ENCODE measurements around the gene KLHL7.
"Not testable (repeated sequence)": the region's sequence is repeated elsewhere in the genome, so short reads cannot be mapped to it uniquely, and the experiment has no call there.

KLHL7 gene

DNA sequence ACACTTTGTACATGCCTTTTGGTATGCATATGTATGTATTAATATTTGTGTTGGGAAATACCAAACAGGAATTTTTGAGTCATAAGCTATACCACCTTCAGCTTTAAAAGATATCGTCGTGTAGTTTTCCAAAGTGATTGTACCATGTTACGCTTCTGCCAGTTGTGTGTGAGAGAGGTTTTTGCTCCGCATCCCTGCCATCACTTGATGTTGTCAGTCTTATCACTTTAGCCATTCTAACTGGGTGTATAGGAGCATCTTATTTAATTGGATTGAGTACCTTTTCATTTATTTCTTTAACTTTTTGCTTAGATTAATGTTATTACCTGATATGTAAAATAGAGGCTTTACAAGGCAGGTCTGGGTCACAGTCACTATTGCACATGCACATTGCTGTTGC is 3.4 kb downstream of the KLHL7 start:
- DNase-seq: no peak

DNA sequence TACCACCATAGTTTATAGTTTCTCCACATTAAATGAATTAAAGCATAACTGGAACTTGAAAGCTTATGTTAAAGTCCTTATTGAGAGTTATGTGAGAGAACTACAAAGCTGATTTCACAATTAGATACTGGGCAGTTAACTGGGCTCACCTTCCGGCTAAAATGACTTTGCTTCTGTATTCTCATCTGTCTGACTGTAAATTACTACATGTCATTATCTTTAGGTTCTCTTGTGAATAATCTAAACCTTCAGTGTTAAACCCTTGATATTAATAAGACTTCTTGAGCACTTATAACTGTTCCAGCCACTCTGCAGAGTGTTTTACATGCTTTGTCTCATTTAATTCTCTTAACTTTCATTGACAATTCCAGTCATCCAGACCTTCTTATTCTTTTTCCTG is 3.9 kb downstream of the KLHL7 start:
- no peak for DNase-seq

DNA sequence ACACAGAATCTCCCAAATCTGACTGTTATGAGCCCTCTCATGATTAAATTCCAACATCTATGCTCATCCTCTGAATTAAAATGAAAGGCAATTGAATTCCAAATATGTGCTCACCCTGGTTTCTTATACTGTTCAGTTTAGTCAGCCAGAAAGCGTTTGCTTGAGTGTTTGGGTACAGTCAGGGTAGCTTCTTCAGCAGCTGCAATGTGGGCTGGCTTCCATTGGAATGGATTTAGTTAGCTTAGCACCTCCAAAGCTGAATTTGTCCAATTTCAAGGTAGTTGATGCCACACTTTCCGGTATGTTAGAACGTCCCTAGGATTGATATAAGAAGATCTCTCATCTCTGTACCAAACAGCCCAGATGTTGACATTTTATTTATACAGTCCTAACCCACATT is 9.3 kb downstream of the KLHL7 start:
- no peak for DNase-seq

DNA sequence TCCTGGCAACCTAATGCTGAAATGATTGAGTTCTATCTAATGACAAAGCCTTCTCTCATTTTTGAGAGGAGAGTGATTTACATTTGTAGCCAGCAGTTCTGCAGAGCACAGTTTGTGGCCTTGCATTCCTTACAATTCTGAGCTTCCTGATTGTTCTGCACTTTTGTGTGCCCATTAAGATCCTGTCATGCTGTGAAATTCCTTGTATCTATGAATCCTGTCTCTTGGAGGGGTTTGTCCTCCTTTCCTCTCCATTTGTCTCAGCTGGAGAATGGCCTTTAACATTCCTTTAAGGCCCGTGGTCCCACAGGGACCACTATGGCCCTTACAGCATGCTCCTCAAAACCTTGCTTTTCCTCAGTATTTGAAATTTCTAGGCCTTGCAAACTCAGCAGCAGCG is 10.4 kb downstream of the KLHL7 start:
- DNase-seq: no peak

DNA sequence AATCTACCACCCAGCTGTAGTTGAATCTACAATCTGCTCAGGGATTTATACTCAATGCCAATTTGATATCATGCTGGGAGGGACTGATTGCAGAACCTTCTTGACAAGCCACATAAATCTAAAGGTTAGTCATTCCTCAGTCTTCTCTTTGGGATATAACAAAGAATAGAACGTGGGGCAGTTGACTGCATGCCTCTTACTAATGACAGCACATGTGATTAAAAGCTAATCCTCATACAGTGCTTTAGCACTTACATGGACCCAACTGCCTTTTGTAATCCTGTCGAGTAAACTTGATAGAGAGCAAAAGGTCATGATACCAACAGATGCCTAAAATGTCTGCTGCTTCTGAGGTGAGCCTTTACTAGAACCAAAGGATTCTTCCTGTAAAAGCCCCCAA is 12.3 kb downstream of the KLHL7 start:
- DNase-seq: no peak

DNA sequence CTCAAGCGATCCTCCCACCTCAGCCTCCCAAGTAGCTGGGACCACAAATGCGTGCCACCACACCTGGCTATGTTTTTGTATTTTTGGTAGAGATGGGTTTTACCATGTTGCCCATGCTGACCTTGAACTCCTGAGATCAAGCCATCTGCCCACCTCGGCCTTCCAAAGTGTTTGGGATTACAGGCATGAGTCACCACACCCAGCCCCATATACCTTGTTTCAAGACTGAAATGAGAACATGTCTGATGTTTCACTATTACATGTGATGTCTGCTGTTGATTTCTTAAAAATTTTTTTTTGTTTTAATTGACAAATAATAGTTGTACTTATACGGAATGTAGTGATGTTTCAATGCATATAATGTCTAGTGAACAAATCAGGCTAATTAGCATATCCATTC is 14.5 kb downstream of the KLHL7 start:
- no peak for DNase-seq

DNA sequence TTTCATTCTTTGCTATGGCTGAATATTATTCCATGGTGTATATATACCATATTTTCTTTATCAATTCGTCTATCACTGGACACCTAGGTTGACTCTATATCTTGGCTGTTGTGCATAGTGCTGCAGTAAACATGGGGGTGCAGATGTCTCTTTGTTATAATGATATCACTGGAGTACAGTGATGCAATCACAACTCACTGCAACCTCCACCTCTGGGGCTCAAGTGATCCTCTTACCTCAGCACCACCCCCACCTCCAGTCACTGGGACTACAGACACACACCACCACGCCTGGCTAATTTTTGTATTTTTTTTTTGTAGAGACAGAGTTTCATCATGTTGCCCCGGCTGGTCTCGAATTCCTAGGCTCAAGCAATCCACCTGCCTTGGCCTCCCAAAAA is 15.6 kb downstream of the KLHL7 start:
- DNase-seq: no peak

DNA sequence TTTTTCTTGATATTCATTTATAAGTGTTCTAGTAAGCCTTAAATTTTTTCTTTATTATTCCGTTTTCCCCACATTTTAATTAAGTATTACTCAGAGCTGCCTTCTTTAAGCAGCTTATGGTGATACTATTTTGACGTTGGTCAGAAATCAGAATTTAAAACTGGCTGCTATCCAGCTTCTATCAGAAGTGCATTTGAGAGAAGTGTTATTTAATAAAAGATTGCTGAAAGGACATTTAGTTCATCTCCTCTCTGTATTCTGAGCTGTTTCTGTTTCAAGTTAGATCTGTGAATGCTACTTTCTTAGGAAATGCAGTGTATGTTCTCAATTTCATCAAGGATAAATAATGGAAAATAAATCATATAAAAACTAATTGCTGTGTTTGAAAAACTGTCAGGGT is 17.4 kb downstream of the KLHL7 start:
- DNase-seq: no peak

DNA sequence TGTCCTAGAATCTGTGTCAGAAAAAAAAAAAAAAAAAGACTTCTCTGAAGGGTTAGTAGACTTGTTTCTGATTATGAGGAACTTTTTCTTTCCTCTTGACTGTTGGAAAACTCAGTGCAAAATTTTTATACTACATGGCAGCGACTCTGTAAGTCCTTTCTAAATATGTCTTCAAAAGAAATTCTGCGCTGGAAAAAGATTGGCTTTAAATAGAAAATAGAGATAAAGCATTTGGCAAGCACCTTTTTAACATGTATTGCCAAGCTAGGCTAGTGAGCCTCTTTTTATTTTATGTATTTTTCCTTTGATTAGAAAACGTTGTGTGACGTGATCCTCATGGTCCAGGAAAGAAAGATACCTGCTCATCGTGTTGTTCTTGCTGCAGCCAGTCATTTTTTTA is 17.9 kb downstream of the KLHL7 start:
- DNase-seq: no peak

DNA sequence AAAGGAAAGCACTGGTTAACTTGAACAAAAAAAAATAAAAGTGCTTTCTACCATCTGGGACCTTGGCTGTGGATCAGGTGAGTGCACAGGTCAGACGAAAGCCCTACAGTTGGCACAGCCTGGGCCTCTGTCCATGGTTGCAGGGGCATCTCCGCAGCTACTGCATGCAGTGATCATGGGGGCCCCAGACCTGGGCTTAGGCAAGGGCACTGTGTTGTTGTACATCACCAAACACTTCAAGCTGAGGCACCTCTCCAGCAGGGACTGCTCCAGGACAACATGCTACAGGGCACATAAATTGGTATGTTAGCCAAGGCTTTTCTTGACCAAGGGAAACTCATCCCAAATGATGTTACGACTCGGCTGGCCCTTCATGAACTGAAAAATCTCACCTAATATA is 23.5 kb downstream of the KLHL7 start:
- no peak for DNase-seq

DNA sequence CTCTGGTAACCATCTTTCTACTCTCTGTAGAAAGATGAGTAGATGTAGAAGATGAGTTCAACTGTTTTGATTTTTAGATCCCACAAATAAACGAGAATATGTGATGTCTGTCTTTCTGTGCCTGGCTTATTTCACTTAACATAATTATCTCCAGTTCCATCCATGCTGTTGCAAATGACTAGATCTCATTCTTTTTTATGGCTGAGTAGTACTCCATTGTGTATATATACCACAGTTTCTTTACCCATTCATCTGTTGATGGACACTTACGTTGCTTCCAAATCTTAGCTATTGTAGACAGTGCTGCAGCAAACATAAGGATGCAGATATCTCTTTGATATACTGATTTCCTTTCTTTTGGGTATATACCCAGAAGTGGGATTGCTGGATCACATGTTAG is 26.2 kb downstream of the KLHL7 start:
- DNase-seq: not testable (repeated sequence)

DNA sequence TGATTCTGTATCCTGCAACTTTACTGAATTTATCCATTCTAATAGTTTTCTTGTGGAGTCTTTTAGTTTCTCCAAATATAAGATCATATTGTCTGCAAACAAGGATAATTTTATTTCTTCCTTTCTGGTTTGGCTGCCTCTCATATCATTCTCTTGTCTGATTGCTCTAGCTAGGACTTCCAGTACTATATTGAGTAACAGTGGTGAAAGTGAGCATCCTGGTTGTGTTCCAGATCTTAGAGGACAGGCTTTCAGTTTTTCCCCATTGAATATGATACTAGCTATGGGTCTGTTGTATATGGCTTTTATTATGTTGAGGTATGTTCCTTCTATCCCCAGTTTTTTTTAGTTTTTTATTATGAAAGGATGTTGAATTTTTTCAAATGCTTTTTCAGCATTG is 28.2 kb downstream of the KLHL7 start:
- DNase-seq: no peak

DNA sequence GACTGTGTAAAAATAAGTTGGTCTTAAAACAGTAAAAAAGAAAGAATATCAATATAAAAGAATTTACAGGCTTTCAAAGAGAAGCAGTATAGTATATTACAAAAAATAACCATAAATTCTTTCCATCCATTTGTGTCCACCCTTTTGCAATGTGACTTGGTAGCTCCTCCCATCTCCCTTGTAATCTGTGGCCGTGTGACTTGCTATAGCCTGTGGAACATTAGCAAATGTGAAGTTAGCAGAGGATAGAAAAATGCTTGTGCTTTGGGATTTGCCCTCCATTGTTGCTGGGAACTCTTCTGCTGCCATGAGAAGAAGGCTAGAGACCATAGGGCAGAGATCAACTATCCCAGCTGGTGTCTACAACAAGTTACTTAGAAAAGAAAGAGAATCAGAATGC is 30.2 kb downstream of the KLHL7 start:
- DNase-seq: no peak

DNA sequence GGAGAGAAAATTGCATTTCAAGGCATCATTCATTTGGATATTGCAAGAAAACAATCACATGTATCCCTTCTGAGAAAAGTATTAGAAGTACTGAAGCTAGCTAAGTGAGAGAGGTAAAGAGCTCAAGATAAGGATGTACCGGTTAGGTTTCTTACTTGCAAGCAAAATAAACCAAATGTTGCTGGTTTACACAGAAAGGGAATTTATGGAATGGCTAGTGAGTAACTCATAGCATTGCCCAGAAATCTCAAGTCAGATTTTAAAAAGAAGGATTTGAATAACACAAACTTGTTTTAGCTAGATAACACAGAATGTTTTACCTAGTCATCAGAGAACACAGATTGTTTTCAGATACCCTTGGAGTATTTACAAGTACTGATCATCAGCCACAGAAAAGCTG is 30.6 kb downstream of the KLHL7 start:
- DNase-seq: no peak

DNA sequence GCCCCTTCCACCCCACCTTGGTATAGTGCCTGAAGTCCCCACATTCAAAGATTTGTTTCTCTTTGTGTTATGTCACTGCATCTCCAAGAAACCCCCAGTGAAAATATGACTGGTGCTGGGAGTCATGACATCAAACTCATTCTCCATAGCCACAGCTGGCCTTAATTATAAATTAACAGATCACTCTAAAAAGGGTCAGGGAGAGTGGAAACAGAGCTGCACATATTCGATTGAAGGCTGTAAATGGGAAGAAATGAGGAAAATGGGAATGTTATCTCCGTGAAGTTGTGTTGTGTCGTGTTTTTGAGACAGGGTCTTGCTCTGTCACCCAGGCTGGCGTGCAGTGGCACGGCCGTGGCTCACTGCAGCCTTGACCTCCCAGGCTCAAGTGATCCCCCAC is 52.1 kb downstream of the KLHL7 start:
- DNase-seq: no peak

DNA sequence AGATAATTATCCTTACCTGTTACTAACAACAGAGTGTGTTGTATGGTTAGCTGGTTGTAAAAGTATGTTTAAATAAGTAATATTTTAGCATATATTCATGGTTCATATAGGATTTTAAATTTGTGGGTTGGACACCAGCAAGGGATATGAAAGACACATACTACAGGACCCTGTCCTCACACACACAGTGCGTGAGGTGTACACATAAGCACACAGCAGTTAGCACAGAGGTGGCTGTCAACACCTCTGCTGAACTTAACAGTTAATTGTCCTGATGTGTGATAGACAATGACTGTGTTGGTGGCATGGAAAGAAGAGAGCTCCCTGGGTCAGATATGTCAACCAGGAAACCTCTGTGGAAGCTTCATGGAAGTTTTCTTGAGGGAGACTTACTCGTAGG is 53.0 kb downstream of the KLHL7 start:
- DNase-seq: no peak

DNA sequence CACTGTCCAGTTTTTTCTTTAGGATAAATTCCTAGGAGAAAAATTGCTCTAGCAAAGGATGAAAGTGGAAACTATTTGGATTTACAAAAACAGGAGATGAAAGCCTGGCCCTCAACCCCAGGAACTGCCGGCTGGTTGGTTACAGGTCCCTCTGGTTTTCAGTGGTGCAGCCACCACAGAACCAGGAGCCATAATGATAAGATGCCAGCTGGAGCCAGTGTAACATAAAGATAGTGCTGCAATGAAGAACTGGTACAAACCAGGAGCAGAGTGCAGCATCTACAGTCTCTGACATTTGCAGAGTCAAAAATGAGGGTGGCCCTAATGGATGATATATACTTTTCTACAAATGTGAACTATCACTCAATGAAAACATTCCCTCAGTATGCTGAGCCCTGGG is 55.9 kb downstream of the KLHL7 start:
- DNase-seq: no peak

DNA sequence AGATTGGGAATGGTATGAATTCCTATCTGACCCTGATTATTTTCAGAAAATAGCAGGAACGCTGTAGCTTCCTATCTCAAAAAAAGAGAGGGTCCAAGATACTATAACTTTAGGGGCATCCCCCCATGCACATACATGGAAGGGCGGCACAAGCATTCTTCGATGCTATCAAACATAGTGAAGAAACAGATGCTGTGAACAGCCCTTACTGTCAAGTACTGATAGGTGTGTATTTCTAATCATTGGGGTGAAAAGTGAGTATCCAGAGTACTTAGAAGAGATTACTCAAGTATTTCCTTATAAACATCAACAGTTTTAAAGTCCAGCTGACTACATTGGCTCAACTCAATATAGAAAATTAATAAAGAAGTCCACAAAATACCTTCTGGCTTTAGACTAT is 59.3 kb downstream of the KLHL7 start:
- no peak for DNase-seq

DNA sequence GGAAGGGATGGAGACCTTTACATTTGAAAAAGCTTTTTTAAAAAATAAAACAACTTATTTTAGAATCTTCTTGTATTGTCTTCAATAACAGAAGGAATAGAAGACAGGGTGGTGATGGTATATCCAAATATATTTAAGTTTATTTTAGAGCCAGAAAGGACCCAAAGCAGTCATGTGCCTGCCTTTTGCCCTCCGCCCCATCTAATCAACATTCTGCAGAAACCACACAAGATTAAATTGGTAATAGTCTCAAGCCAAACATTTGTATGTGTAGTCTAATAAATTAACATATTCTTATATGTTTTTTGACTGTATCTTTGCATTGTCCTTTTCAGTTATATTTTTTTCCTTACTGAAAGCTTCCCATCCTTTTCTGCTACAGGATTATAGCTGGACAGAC is 59.7 kb downstream of the KLHL7 start:
- DNase-seq: no peak

DNA sequence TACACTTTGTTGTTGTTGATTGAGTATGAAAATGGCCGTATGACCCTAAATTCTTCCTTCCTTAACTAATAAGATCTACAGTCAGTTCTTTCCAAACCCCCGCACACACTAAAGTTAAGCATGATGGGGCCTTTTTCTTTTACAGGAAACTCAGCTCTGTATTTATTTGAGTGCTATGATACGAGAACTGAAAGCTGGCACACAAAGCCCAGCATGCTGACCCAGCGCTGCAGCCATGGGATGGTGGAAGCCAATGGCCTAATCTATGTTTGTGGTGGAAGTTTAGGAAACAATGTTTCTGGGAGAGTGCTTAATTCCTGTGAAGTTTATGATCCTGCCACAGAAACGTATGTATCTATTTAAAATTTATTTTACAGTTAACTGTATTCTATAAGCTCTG is 62.1 kb downstream of the KLHL7 start:
- no peak for DNase-seq

DNA sequence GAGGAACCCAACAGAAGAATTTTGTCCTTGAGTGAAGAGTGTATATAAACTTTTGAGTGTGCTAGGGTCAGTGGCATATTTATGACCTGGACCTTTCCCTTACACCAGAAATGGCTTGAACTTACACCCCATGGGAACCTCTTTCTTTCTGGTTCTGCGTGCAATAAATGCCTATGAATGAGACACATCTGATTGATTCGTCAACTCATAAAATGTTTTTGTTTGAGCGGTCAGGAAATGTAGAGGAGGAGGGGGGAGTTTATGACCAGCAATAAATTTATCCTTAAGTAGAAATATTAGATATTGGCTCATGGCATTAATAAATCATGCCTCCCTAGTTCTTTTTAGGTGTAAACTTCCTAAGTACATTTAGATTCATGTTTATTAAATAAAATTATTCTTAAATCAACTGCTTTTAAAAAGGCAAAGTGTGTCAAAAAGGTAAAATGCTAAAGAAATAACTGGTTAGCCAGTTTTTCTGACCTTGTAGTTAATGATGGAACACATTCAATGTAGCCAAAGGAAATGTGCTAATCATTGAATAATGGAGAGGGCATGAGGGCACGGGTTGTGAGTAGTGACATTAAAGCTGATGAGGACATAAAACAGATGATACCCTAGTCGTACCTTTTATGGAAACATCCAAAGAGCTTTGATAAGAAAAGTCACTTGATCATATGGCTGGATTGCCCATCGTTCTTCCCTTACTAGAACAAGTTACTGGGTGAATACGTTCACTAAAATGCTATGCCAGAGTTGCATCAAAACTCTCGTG is 62.7 kb downstream of the KLHL7 start:
- no peak for DNase-seq

DNA sequence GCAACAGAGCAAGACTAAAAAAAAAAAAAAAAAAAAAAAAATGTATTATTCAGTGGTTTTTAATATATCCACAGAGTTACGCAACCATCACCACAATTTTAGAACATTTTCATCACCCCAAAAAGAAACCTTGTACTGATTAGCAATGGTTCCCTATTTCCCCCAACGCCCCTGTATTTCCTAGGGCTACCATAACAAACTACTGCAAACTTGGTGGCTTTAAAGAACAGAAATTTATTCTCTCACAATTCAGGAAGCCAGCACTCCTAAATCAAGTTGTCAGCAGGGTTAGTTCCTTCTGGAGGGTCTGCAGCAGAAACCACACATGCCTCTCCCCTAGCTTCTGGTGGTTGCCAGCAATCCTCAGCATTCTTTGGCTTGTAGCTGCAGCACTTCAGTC is 70.4 kb downstream of the KLHL7 start:
- DNase-seq: no peak

DNA sequence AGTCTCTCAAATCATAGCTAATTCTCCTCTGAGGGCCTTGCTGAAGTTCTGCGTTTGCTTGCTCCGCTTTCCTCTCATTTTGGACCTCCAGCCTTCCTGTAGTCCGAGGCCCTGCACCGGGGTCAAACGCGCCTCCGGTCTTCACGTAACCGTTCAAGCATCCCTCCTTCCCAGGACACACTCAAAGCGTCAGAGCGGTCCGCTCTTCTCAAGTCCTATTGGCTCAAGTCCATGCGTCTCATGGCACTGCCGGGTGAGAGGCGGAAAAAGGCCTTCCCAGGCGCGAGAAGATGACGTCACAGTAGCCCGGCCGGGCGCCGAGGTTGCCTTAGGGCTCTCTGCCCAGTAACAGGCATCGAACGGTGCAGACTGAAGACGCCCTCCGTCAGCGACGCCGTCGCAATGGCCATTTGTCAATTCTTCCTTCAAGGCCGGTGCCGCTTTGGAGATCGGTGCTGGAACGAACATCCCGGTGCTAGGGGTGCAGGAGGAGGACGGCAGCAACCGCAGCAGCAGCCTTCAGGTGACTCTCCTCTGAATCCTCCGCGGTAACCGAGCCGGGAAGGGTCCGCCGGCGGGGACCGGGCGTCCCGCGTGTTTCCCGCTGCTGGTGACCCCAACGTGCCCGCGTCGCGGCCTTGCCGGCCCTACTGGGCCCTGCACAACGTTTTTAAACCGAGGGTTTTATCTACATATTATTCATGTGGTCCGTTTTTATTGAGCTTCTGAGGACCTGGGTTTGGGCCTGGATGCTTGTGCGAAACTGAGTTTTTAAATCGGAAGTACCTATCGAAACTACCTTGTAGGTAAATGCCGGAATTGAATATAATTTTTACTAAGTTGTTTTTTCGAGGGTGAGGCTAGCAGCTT is 76.3 kb downstream of the KLHL7 start, which contains the start of gene NUP42:
NUP42 (plus strand) TSS at position 365 of the 870 bp plus-strand sequence; CDS start at position 403, 38 bp downstream.
- peak; percentile 99 to 100 for DNase-seq

DNA sequence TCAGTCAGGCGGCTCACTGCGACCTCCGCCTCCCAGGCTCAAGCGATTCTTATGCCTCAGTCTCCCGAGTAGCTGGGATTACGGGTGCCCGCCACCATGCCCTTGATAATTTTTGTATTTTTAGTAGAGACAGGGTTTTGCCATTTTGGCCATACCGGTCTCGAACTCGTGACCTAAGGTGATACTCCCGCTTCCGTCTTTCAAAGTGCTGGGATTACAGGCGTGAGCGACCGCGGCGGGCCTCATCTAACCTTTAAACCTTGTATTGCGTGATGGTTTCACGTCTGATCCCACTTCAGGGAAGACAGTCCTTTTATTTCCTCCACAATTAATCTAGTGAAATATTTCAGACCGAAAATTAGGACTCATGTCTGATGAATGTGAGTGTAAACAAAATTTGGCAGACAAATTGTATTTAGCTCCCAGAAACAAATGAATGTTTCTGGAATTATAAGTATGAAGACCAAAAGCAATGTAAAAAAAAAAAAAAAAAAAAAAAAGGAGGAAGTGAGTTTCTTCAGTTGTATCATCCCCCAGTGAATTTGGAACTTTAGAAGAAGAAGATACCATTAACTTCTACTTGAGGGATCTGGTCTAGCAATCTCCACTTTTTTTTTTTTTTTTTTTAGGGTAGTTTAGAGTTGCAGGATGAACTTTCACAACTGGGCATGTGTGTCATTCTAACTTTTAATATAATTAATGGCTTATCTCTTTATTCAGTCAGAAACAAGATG is 77.9 kb downstream of the KLHL7 start:
- peak; percentile 7 to 10 for DNase-seq
